Uterus (tissue), 4 donors: ENCODE measurements around the gene RGS6. TPM values are rescaled to one million over a fixed set of nuclear protein-coding genes. Genes with fewer than 3 reads are reported as not detected.

Source experiments
- DNase-seq, 2 donors: peaks; one replicate each; pipeline ENCODE4 v3.0.0-alpha.2; 2019 to 2020
- H3K27ac ChIP-seq, 2 donors: fragments of 200-600 bp; sonication (generic); 1 replicate in 1 of 2; 2 replicates in 1 of 2; pipeline ENCODE4 v1.5.1; 2016 to 2018
- H3K27me3 ChIP-seq, 2 donors: fragments of 200-600 bp; sonication (generic); one replicate each; pipeline ENCODE4 v1.5.1; 2018 to 2019; ENCODE audit warnings: control low read depth in 1 of 2
- H3K36me3 ChIP-seq, 2 donors: fragments of 200-600 bp; sonication (generic); one replicate each; pipeline ENCODE4 v1.5.1; 2019; ENCODE audit warnings: control low read depth in 1 of 2
- H3K4me1 ChIP-seq, 2 donors: fragments of 200-600 bp; sonication (generic); one replicate each; pipeline ENCODE4 v1.5.1; 2018 to 2019; ENCODE audit warnings: control low read depth in 1 of 2
- H3K4me3 ChIP-seq, 2 donors: fragments of 200-600 bp; sonication (generic); 1 replicate in 1 of 2; 2 replicates in 1 of 2; pipeline ENCODE4 v1.5.1; 2018 to 2019; ENCODE audit warnings: mild to moderate bottlenecking in 1 of 2
- H3K9me3 ChIP-seq, 2 donors: fragments of 200-600 bp; sonication (generic); one replicate each; pipeline ENCODE4 v1.5.1; 2019; ENCODE audit warnings: control low read depth in 1 of 2
- POLR2A ChIP-seq, 2 donors: fragments of 450-650 bp; IDR thresholded peaks; one replicate each; pipeline ENCODE4 v1.6.1; 2016; ENCODE audit warnings: antibody characterized with exemption in 2 of 2, mild to moderate bottlenecking in 1 of 2, moderate library complexity in 1 of 2
- intact Hi-C: fragments of 100-400 bp; cut with DNase I; formaldehyde crosslinking; loops from one replicate; pipeline ENCODE4 v1.15.1; 2023; ENCODE audit warnings: low total_unique reads
- total RNA-seq, 4 donors: library from RNA; depleted of rRNA in 3 of 4; stranded (reverse); fragments of >200 nt in 3 of 4; gene quantifications; one replicate each; pipeline versions ENCODE4 v1.1.0 to v1.2.4, GENCODE V29; 2014 to 2023
- TF ChIP-seq, protein P1 (sequence below), 4 experiments: fragments of 200-600 bp in 2 of 4; fragments of 450-650 bp in 2 of 4; sonication (generic) in 2 of 4; IDR thresholded peaks; one replicate each; pipeline ENCODE4 v1.5.1; 2016 to 2019; ENCODE audit warnings: antibody characterized with exemption in 4 of 4, mild to moderate bottlenecking in 2 of 4, moderate library complexity in 1 of 4
- donor health status: DM: yes; HTN: yes; CAD: no.

The RGS6 gene
- total RNA-seq, 4 donors from 2014 or later, result 1.0 to 7.4 (median 6.2) TPM; not detected in 1

DNA sequence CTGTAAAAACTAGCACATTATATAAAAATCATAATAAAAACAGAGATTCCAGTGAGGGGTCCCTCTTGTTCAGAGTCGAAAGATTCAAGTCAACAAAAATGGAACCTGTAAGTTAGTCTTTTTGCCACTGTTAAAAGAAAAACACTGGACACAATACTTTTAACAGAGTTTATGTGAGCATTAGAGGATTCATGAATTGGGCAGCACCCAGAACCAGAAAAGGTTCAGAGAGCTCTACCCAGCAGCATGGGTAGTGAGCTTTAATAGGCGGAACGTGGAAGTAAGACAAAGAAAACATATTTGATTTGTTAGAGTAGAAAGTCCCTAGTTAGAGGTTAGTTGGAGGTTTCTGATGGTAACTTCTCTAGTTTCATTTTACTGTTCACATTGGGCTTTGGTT, 476.8 kb downstream of the RGS6 start:
- Histone ChIP-seq H3K27ac (no peak overlapping the region), H3K9me3 (no peaks in the 10 kb centered on the region), H3K36me3 (no peaks in the 10 kb centered on the region), H3K27me3 (no peaks in the 10 kb centered on the region), H3K4me3 (no peak overlapping the region), H3K4me1 (no peaks in the 10 kb centered on the region)
- intact Hi-C loops, result no loop called here
- TF ChIP-seq, protein P1, sequence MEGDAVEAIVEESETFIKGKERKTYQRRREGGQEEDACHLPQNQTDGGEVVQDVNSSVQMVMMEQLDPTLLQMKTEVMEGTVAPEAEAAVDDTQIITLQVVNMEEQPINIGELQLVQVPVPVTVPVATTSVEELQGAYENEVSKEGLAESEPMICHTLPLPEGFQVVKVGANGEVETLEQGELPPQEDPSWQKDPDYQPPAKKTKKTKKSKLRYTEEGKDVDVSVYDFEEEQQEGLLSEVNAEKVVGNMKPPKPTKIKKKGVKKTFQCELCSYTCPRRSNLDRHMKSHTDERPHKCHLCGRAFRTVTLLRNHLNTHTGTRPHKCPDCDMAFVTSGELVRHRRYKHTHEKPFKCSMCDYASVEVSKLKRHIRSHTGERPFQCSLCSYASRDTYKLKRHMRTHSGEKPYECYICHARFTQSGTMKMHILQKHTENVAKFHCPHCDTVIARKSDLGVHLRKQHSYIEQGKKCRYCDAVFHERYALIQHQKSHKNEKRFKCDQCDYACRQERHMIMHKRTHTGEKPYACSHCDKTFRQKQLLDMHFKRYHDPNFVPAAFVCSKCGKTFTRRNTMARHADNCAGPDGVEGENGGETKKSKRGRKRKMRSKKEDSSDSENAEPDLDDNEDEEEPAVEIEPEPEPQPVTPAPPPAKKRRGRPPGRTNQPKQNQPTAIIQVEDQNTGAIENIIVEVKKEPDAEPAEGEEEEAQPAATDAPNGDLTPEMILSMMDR (IDR thresholded peaks at IDR 0.05), result no peak
- no peak for TF ChIP-seq POLR2A (IDR thresholded peaks at IDR 0.05)
- DNase-seq, result no peak

DNA sequence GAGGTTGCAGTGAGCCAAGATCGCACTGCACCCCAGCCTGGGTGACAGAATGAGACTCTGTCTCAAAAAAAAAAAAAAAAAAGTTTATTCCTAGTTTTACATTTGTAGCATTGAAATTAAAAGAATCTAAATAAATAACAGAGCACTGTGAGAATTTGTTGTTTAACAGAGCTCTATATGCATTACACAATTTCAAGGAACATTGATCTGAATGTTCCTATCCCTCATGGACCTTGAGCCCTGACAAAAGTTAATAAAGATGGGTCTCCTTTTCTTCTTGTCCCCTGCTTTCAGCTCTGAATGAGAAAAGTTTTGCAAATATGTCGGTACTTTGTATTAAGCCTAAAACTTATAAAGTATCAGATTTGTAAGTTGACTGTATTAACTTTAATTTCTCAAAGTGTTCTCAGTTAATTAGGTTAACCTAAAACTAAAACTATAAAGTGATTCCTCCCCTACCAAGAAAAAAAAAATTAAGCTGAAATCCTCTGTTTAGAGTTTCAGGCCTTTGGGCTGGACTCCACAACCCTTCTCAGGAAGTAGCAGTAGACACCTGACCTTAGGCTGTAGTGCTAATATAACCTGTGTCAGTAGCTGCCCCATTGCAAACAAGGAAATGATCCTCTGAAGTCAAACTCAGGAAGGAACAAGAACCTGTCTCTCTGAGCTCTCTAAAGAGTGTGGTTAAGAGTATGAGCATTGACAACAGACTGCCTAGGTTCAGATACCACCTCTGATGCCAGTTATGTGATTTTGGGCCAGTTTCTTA, 484.0 kb downstream of the RGS6 start:
- intact Hi-C loops, result no loop called here
- Histone ChIP-seq H3K27ac (no peak overlapping the region), H3K4me1 (no peaks in the 10 kb centered on the region), H3K9me3 (no peaks in the 10 kb centered on the region), H3K4me3 (no peak overlapping the region), H3K36me3 (no peaks in the 10 kb centered on the region), H3K27me3 (no peaks in the 10 kb centered on the region)
- no peak for TF ChIP-seq POLR2A (IDR thresholded peaks at IDR 0.05)
- TF ChIP-seq, protein P1 (IDR thresholded peaks at IDR 0.05), result no peak
- no peak for DNase-seq

- DNase-seq, result no peak
- no peak overlapping the region for H3K4me3 ChIP-seq
- no peaks in the 10 kb centered on the region for H3K27me3 ChIP-seq
- intact Hi-C loops, result no loop called here
- H3K36me3 ChIP-seq, result no peaks in the 10 kb centered on the region
- no peak overlapping the region for H3K27ac ChIP-seq
- TF ChIP-seq, protein P1 (IDR thresholded peaks at IDR 0.05), result no peak
- H3K9me3 ChIP-seq, result no peaks in the 10 kb centered on the region
- no peaks in the 10 kb centered on the region for H3K4me1 ChIP-seq
Measured at GRCh38 chr14:72416892-72417291, 484.7 kb downstream of the RGS6 start.

- intact Hi-C loops, result no loop called here
- Histone ChIP-seq H3K36me3 (no peaks in the 10 kb centered on the region), H3K4me3 (no peak overlapping the region), H3K27me3 (no peaks in the 10 kb centered on the region), H3K27ac (no peak overlapping the region), H3K9me3 (no peaks in the 10 kb centered on the region), H3K4me1 (no peaks in the 10 kb centered on the region)
- TF ChIP-seq POLR2A (IDR thresholded peaks at IDR 0.05), result no peak
- TF ChIP-seq, protein P1 (IDR thresholded peaks at IDR 0.05), result no peak
- DNase-seq, result no peak
Measured at GRCh38 chr14:72418806-72419205, 486.6 kb downstream of the RGS6 start.

GRCh38 chr14:72419226-72419775, 487.1 kb downstream of the RGS6 start:
- TF ChIP-seq, protein P1 (IDR thresholded peaks at IDR 0.05), result no peak
- no peak for TF ChIP-seq POLR2A (IDR thresholded peaks at IDR 0.05)
- Histone ChIP-seq H3K27ac (no peak overlapping the region), H3K4me1 (no peaks in the 10 kb centered on the region), H3K27me3 (no peaks in the 10 kb centered on the region), H3K4me3 (no peak overlapping the region), H3K36me3 (no peaks in the 10 kb centered on the region), H3K9me3 (no peaks in the 10 kb centered on the region)
- intact Hi-C loops, result no loop called here
- no peak for DNase-seq
